Suppressor macrophage treated with lipopolysaccharide for 4 hours (primary cell): ENCODE data around the gene NDUFA5.

Source experiments
- DNase-seq: peaks from one replicate; pipeline ENCODE4 v3.0.0-alpha.2; 2020

The NDUFA5 gene

GRCh38 chr7:123557398-123558288 is at the start of gene NDUFA5:
NDUFA5 (minus strand) TSS chr7:123557818; CDS start chr7:123557795, 23 bp downstream.
- peak; percentile 100 for DNase-seq

DNA sequence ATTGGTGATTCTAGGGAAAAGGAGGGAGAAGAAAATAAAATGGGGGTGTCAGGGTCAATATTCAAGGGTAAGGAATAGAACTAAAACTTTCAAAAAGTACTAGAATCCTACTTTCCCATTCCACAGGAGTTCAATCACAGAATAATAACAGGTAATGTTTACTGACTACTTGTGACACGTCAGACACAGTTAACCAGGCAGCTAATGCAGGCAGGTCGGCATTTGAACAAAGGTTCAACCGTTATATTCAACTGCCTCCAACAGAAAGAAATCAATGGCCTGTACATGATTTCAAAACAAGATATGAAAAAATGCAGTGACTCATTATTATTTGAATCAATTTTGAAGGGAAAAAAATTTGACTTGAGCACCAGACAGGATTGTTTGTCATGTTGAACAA is 47.1 kb upstream of the NDUFA5 start:
- no peak for DNase-seq

DNA sequence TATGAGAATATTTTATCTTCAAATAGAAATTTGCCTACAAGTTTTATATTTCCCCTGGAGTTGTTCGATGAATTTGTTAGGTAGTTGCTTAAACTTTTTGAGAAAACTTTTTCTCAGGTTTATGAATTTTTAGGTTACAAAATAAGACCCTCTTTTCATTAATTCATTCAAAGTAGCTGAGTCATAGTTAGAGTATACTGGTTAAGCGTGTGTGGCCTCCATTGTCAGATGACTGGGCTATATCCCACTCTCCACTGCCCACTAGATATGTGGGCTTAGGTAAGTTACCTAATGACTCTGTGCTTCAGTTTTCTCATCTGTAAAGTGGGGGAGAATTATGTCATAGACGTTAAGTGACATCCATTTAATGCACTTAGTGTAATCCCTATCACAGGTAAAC is 45.0 kb upstream of the NDUFA5 start:
- no peak for DNase-seq

- DNase-seq = no peak
Observed at GRCh38 chr7:123601530-123601929, 43.9 kb upstream of the NDUFA5 start, which contains the start of gene ASB15. ASB15 (plus strand) TSS chr7:123601821; CDS start chr7:123614503, 12,682 bp downstream.

DNA sequence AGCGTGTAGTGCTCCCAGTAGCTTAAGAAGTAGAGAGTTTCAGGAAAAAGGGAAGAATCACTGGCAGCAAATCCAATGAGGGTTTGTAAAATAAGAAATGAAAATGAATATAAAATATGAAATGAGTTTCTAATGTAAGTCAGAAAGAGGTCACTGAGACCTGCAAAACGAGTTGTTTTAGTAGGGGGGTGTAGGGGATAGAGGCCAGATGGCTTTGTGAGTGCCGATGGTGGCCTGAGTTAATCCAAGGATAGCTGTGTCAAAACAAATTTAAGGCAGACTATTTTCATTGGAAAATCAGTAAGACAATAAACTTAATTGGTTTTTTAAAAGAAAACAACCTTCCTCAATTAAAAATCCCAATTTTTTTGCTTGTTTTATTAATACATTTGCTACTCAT is 43.3 kb upstream of the NDUFA5 start:
- no peak for DNase-seq

GRCh38 chr7:123599766-123600165 is 42.1 kb upstream of the NDUFA5 start:
- no peak for DNase-seq

GRCh38 chr7:123598657-123599056 is 41.0 kb upstream of the NDUFA5 start:
- DNase-seq = no peak

DNA sequence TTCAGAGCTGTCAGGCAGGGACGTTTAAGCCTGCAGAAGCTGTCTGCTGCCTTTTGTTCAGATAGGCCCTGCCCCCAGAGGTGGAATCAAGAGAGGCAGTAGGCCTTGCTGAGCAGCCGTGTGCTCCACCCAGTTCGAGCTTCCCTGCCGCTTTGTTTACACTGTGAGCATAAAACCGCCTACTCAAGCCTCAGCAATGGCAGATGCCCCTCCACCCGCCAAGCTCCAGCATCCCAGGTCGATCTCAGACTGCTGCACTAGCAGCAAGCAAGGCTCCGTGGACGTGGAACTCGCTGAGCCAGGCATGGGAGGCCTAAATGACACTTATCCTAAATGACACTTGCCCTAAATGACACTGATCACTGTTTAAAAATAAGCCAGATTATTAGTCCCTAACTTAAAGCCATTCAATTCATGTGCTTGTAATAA is 37.2 kb upstream of the NDUFA5 start:
- no peak for DNase-seq

- no peak for DNase-seq
Observed at GRCh38 chr7:123588376-123588775, 30.8 kb upstream of the NDUFA5 start.

GRCh38 chr7:123583821-123584220 is 26.2 kb upstream of the NDUFA5 start:
- DNase-seq = no peak

GRCh38 chr7:123581162-123581459 is 23.5 kb upstream of the NDUFA5 start:
- DNase-seq = no peak

DNA sequence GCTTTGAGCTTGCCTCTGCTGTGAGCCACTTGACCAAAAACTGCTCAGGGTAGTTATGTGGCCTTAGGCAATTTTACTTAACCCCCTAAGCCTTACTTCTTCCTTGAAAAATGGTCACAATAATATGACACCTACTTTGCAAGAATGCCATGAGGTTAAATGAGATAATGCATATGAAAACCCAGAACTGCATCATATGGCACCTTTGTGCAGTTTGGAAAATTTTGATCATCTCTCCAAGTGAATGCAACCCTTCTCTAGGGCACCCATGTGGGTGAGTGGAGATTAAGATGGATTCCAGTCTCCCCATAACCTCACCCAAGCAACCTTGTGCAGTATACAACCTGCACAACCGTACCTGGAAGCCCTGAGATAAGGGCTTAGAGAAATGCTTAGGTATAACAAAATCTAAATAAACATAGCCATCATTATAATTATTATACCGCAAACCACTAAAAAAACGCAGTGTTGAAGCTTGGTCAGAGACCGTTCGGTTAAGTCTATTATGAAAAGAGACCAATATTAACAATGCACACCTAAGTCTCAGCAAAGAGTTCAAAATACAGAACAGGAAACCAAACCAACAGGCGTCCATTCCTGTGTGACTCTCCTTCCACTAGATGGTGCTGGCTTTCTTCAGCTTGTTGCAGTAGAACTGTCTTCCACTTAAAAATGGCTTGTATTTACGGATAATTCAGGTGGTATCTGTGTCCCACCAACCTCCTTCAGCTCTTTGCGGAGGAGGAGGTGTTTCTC is 23.0 kb upstream of the NDUFA5 start:
- peak; percentile 14 for DNase-seq

DNA sequence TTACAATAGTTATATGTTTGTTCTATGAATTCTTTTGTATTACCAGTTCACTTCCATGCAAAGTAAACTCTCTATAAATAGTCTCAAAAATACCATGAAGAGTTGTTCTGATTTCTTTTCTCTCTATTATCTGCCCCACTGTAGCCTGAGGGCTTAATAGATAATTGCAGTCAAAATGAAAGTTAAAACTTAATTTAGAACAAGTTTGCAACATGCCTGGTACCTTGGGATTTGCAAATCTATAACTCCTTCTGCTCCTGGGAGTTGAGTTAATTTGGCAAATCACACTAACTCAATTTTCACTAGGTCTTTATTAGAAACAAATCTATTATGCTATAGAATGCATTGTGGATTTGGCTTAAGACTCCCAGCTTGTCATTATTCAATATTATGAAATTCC is 21.8 kb upstream of the NDUFA5 start:
- DNase-seq = no peak

DNA sequence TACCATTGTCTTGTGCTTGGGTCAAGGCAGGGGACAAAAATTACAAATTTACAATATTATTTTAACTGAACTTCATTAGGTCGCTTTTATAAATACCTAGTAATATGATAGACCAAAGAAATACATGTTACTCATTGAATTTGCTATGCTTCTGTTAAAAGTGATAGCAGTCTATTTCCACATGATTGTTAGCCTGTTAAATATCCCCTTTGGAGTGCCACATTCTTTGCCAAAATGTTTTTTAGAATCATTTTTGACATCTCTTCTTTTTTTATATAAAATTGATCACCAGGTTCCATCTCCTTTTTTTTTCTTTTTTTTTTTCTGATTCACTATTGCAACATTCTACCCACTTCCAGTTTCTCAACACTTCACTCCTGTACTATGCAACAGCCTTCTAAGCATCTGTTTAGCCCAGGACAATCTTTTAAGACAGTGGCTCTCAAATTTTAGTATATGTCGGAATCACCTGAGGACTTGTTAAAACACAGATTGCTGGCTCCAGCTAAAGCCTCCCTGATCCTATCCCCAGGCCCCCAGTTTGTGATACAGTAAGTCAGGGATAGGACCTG is 16.4 kb upstream of the NDUFA5 start:
- no peak for DNase-seq

DNA sequence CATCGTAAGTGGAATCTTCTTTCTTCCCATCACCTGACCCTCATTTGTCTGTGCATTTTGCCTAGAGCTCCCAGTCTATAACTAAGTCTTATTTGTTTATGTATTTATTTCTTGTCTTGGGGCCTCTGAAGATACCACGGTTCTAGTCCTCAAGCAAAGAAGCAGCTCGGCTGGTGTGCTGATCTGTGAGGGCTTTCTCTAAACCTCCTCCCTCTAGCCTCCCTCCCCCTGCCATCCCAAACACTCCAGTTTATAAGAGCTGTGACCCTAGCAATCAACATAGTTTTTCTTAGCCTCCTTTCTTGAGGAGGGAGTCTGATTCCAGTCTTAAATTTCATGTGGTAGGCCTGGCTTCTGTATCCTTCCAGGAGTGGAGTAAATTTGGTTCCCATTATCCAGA is 15.7 kb upstream of the NDUFA5 start:
- DNase-seq = no peak

GRCh38 chr7:123571684-123572083 is 14.1 kb upstream of the NDUFA5 start:
- DNase-seq = peak; percentile 4

- DNase-seq = no peak
Observed at GRCh38 chr7:123571187-123571586, 13.6 kb upstream of the NDUFA5 start.

DNA sequence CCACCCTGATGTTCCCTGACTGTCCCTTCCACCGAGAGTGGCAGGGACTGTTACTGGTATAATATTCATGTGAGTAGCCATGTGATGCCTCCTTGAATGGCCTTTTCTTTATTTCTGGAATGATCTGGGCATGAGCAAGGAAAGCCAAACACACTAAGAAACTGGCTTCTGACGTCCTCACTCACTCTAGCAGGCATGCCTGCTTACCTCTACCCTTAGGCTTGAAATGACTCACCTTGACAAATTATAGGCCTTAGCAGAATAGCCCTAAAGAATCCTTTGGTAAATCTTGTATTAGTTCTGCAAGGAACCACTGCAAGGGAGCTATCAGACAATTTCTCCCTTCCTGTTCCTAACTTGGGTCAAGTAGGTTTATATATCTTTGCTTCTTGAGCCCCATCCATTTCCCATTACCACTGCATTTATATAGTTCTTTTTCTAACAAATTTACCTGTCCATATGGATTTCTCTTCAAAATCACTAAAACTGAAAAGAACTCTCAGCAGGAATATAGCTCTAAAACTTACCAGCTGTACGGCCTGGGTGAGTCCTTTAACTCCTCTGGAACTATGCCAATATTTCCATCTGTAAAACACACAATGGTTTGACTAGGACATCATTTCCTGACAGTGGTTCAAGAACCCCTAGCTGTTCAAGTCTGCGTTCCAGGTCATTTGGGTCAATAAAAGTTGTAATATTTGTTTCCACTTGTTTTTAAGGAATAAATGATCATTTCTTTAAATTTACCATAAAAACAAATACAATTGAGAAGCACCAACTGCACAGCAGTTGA is 13.0 kb upstream of the NDUFA5 start:
- DNase-seq = no peak

DNA sequence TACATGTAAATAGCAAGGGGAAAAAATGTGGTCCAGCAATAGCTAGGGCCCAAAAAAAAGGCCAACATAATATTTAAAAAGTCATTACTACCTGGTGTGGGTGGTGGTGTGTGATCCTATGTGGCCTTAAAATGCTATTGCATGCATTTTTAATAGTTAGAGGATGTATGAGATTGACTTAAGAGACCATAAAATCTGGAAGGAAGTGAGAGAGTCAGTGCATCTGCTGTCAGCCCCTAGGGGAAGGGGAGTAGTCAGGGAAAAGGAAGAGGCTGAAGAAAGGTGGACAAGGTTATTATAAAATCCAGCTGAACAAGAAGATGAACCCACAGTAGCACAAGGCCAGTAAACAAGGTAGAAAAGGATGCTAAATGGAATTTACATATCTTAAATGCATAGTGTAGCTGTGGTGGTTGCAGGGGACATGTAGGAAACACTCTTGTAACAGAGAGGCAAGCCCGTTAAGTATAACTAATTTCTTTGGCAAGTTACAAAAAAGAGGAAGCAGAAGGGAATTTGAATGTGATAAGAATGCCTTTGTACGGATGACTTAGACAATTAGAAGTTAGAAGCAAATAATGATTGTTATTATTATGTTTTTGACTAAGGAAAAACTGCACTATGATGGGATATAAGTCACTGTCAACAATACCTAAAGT is 11.9 kb upstream of the NDUFA5 start:
- DNase-seq = no peak

GRCh38 chr7:123562121-123562520 is 4.5 kb upstream of the NDUFA5 start:
- DNase-seq = no peak

DNA sequence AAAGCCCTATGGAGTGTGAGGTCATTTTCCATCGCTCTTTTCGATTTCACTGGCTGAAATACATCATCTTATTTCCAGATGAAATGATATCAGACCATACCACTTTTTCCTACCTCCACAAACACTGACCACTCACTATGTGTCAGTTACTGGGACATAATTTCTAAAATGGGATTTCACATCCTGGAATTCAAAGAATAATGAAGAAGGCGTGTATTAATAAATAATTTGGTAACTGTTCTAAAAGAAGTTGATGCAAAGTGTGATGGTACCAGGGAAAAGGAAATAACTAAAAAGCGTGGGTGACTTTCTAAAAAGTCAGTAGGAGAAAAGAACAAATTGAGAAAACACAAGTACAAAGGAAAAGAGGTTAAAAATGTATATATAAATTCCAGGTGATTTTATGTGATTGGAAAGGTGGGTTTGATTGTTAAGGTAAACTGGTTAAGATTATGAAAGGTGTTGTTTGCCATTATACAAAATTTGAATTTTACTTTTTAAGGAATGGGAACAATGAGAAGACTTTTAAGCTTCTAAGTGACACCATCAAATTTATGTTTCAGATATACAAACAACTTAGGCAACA is 764 bp upstream of the NDUFA5 start:
- no peak for DNase-seq

DNA sequence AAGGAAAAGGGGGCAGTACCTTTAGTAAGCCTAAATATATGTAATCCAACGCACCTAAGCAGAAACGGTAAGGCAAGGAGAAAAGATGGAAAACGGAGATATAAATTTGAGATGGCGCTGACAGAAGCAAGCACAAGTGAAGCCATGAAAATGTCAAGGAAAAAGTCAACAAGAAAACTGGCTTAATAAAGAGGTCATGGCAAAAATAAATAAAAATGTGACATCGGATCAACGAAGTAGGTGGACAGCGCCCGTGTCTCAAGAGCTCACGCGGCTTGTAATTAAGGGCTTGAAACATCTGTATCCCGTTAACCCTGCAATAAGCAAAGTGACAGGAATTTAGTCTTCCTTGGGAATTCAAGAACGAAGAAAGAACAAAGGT is 611 bp downstream of the NDUFA5 start:
- peak; percentile 7 for DNase-seq
